ENCODE measurements around the gene DCC.

- TF ChIP-seq, protein P1, sequence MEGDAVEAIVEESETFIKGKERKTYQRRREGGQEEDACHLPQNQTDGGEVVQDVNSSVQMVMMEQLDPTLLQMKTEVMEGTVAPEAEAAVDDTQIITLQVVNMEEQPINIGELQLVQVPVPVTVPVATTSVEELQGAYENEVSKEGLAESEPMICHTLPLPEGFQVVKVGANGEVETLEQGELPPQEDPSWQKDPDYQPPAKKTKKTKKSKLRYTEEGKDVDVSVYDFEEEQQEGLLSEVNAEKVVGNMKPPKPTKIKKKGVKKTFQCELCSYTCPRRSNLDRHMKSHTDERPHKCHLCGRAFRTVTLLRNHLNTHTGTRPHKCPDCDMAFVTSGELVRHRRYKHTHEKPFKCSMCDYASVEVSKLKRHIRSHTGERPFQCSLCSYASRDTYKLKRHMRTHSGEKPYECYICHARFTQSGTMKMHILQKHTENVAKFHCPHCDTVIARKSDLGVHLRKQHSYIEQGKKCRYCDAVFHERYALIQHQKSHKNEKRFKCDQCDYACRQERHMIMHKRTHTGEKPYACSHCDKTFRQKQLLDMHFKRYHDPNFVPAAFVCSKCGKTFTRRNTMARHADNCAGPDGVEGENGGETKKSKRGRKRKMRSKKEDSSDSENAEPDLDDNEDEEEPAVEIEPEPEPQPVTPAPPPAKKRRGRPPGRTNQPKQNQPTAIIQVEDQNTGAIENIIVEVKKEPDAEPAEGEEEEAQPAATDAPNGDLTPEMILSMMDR (optimal IDR thresholded peaks at IDR 0.05 in 1 of 3, IDR thresholded peaks at IDR 0.05 in 1 of 3, conservative IDR thresholded peaks at IDR 0.05 in 1 of 3; ENCODE audit: extremely low read depth in 1 of 3, insufficient read depth in 2 of 3, low read length in 3 of 3) = no peak
- no peak for TF ChIP-seq EZH2 (IDR thresholded peaks at IDR 0.05; ENCODE audit: low read length)
Observed at GRCh38 chr18:52914148-52914547, 574.2 kb downstream of the DCC start.

Measured in keratinocyte (primary cell).